CD4-positive, alpha-beta T cell treated with Interferon gamma for 1 hour (primary cell): Measurements from ENCODE around the gene PHOSPHO2.
"Not testable (repeated sequence)": the region's sequence is repeated elsewhere in the genome, so short reads cannot be mapped to it uniquely, and the experiment has no call there.

Experiments
- DNase-seq: peaks from one replicate; pipeline ENCODE4 v3.0.0-alpha.2; 2020

Gene PHOSPHO2

GRCh38 chr2:169684712-169685111 is 9.6 kb upstream of the PHOSPHO2 start:
- DNase-seq: not testable (repeated sequence)

- not testable (repeated sequence) for DNase-seq
These were observed 7.4 kb upstream of the PHOSPHO2 start for GRCh38 chr2:169686825-169687224.

- DNase-seq: not testable (repeated sequence)
These were observed 6.3 kb upstream of the PHOSPHO2 start for GRCh38 chr2:169687943-169688342.

- no peak for DNase-seq
These were observed 3.3 kb upstream of the PHOSPHO2 start for GRCh38 chr2:169690958-169691357.

- DNase-seq: no peak
These were observed 1.6 kb upstream of the PHOSPHO2 start for GRCh38 chr2:169692718-169693117.

GRCh38 chr2:169693360-169693759 is 909 bp upstream of the PHOSPHO2 start:
- DNase-seq: peak; percentile 25

- DNase-seq: no peak
These were observed 608 bp downstream of the PHOSPHO2 start for GRCh38 chr2:169694894-169695260.

GRCh38 chr2:169696381-169696780 is 2.1 kb downstream of the PHOSPHO2 start:
- DNase-seq: no peak

- DNase-seq: not testable (repeated sequence)
These were observed 4.9 kb downstream of the PHOSPHO2 start for GRCh38 chr2:169699173-169699572.

GRCh38 chr2:169702996-169703395 is 8.7 kb downstream of the PHOSPHO2 start:
- DNase-seq: no peak

GRCh38 chr2:169704160-169704708 is 10.0 kb downstream of the PHOSPHO2 start:
- DNase-seq: no peak

- DNase-seq: no peak
These were observed 11.7 kb downstream of the PHOSPHO2 start for GRCh38 chr2:169705927-169706326.

GRCh38 chr2:169707626-169708025 is 13.4 kb downstream of the PHOSPHO2 start:
- no peak for DNase-seq

- no peak for DNase-seq
These were observed 15.1 kb downstream of the PHOSPHO2 start for GRCh38 chr2:169709331-169709730.

- no peak for DNase-seq
These were observed 15.7 kb downstream of the PHOSPHO2 start for GRCh38 chr2:169709981-169710380.

GRCh38 chr2:169711751-169712509 is 17.7 kb downstream of the PHOSPHO2 start:
- DNase-seq: no peak

GRCh38 chr2:169712791-169713227 is 18.5 kb downstream of the PHOSPHO2 start:
- no peak for DNase-seq

- DNase-seq: no peak
These were observed 19.1 kb downstream of the PHOSPHO2 start for GRCh38 chr2:169713331-169713730.

- no peak for DNase-seq
These were observed 20.4 kb downstream of the PHOSPHO2 start for GRCh38 chr2:169714699-169715098.

- no peak for DNase-seq
These were observed 21.3 kb downstream of the PHOSPHO2 start for GRCh38 chr2:169715379-169716237.

- DNase-seq: no peak
These were observed 22.1 kb downstream of the PHOSPHO2 start for GRCh38 chr2:169716238-169716886.

- DNase-seq: no peak
These were observed 22.8 kb downstream of the PHOSPHO2 start for GRCh38 chr2:169716938-169717690.
